ENCODE data around the gene CSNK2A3. TPM values are rescaled to one million over a fixed set of nuclear protein-coding genes. Genes with fewer than 3 reads are reported as not detected.

The CSNK2A3 gene
- total RNA-seq, 1 donor from 2014 or later = 2.7 TPM

DNA sequence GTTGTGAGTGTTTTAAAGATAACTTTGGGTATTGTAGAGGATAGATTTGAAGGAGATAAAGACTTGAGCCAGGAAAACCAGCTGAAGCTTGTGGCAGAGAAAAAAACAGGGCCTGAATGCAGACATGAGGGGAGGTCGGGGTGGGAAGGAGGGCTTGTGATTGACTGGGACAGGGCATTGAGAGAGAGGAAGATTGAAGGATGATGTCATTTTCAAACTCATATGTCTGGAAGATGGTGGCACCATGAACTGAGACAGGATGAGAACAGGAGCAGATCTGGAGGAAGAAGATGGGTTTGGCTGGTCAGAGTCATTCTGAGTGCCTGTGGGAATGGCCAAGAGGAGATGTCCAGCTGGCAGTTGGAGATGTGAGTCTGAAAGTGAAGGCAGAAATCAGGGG, 14.7 kb downstream of the CSNK2A3 start:
- DNase-seq (ENCODE audit: low read depth) = no peak
- peaks cover 35% of the 10 kb centered on the region for H3K27me3 ChIP-seq (ENCODE audit: insufficient read depth, low read length)
- no peak overlapping the region for H2AFZ ChIP-seq (ENCODE audit: low read depth, low read length)
- no peaks in the 10 kb centered on the region for H3K36me3 ChIP-seq (ENCODE audit: insufficient read depth, low read length)
- no peak overlapping the region for H3K9ac ChIP-seq (ENCODE audit: low read length)
- H3K27ac Mint-ChIP-seq (ENCODE audit: unreplicated experiment) = no peak overlapping the region
- TF ChIP-seq EZH2 (IDR thresholded peaks at IDR 0.05; ENCODE audit: insufficient read depth, low read length) (no peak), CTCF (IDR thresholded peaks at IDR 0.05; ENCODE audit: insufficient read depth, low read depth, low read length) (no peak)
- H3K4me3 ChIP-seq (ENCODE audit: insufficient read depth, low read depth, low read length) = no peak overlapping the region
- no peak overlapping the region for H3K4me3 Mint-ChIP-seq (ENCODE audit: unreplicated experiment)
- peaks cover 9% of the 10 kb centered on the region for H3K36me3 Mint-ChIP-seq (ENCODE audit: low read depth, unreplicated experiment)
- H3K9me3 ChIP-seq (ENCODE audit: insufficient read depth, low read depth, low read length) = no peaks in the 10 kb centered on the region
- FAIRE-seq = no peak
- no peak overlapping the region for H3K27ac ChIP-seq (ENCODE audit: low read depth, low read length)
- peaks cover 4% of the 10 kb centered on the region for H3K9me3 Mint-ChIP-seq (ENCODE audit: unreplicated experiment)
- no peak overlapping the region for H3K4me2 ChIP-seq (ENCODE audit: low read length)
- no peaks in the 10 kb centered on the region for H3K79me2 ChIP-seq (ENCODE audit: insufficient read depth, low read length)
- no peaks in the 10 kb centered on the region for H3K4me1 ChIP-seq (ENCODE audit: insufficient read depth, low read length)
- H3K4me1 Mint-ChIP-seq (ENCODE audit: low read depth, unreplicated experiment) = peaks cover 10% of the 10 kb centered on the region
- H3K27me3 Mint-ChIP-seq (ENCODE audit: low read depth, unreplicated experiment) = peaks cover 33% of the 10 kb centered on the region
- H4K20me1 ChIP-seq (ENCODE audit: insufficient read depth, low read length) = no peaks in the 10 kb centered on the region

DNA sequence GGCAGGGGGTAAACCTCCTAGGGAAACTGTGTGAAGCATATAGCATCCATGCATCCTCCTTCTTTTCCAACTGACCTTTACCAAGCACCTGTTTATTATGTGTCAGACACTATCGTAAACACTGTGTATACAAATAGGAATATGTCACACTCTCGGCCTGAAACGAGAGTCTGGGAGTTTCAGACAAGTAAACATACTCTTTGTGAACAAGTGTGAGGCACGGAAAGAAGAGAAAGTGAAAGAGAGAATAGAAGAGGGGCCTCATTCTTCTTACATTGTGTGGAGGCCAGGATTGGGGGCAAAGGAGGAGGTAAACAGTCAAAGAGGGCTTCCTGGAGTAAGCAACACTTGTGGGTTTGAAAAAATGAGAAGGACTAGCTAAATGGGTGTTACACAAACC, 16.4 kb downstream of the CSNK2A3 start:
- FAIRE-seq = no peak

More for the DNA sequence above, 16.4 kb downstream of the CSNK2A3 start:
- Histone ChIP-seq H3K4me3 (ENCODE audit: insufficient read depth, low read depth, low read length) (no peak overlapping the region), H3K4me2 (ENCODE audit: low read length) (no peak overlapping the region), H3K27ac (ENCODE audit: low read depth, low read length) (no peak overlapping the region), H3K9me3 (ENCODE audit: insufficient read depth, low read depth, low read length) (no peaks in the 10 kb centered on the region), H2AFZ (ENCODE audit: low read depth, low read length) (no peak overlapping the region), H3K9ac (ENCODE audit: low read length) (no peak overlapping the region), H3K4me1 (ENCODE audit: insufficient read depth, low read length) (no peaks in the 10 kb centered on the region), H4K20me1 (ENCODE audit: insufficient read depth, low read length) (no peaks in the 10 kb centered on the region), H3K36me3 (ENCODE audit: insufficient read depth, low read length) (no peaks in the 10 kb centered on the region), H3K79me2 (ENCODE audit: insufficient read depth, low read length) (no peaks in the 10 kb centered on the region), H3K27me3 (ENCODE audit: insufficient read depth, low read length) (peaks cover 28% of the 10 kb centered on the region)
- Mint-ChIP-seq H3K36me3 (ENCODE audit: low read depth, unreplicated experiment) (peaks cover 9% of the 10 kb centered on the region), H3K9me3 (ENCODE audit: unreplicated experiment) (peaks cover 4% of the 10 kb centered on the region), H3K27me3 (ENCODE audit: low read depth, unreplicated experiment) (peaks cover 40% of the 10 kb centered on the region), H3K4me3 (ENCODE audit: unreplicated experiment) (no peak overlapping the region), H3K4me1 (ENCODE audit: low read depth, unreplicated experiment) (peaks cover 10% of the 10 kb centered on the region), H3K27ac (ENCODE audit: unreplicated experiment) (no peak overlapping the region)
- no peak for DNase-seq (ENCODE audit: low read depth)
- no peak for TF ChIP-seq EZH2 (IDR thresholded peaks at IDR 0.05; ENCODE audit: insufficient read depth, low read length)
- no peak for TF ChIP-seq CTCF (IDR thresholded peaks at IDR 0.05; ENCODE audit: insufficient read depth, low read depth, low read length)

Data from astrocyte (in vitro differentiated cells and primary cell).